Kidney (tissue), 14 donors: ENCODE results near the gene RERE. TPM values are rescaled to one million over a fixed set of nuclear protein-coding genes. Genes with fewer than 3 reads are reported as not detected.

Experiments
- DNase-seq, 5 donors: peaks; one replicate each; pipeline ENCODE4 v3.0.0-alpha.2; 2013 to 2020
- FAIRE-seq: peaks from 2 replicates; lab custom pipeline; 2012; peaks lifted over from hg19 to GRCh38; lab: Jason Lieb, UNC
- H3K27ac ChIP-seq, 2 donors: one replicate each; pipeline ENCODE4 v1.7.0; 2013; ENCODE audit warnings: low read depth in 2 of 2, low read length in 2 of 2, inconsistent platforms in 1 of 2
- H3K27me3 ChIP-seq: one replicate; pipeline ENCODE4 v1.7.1; 2013; ENCODE audit warnings: low read length, inconsistent platforms; ENCODE audit not compliant: control insufficient read depth, insufficient read depth
- H3K36me3 ChIP-seq, 3 donors: one replicate each; pipeline versions ENCODE4 v1.7.0 to v1.7.1; 2013; ENCODE audit warnings: low read length in 3 of 3, control low read depth in 1 of 3, inconsistent platforms in 1 of 3; ENCODE audit not compliant: insufficient read depth in 3 of 3, control insufficient read depth in 2 of 3
- H3K4me1 ChIP-seq, 3 donors: one replicate each; pipeline versions ENCODE4 v1.7.0 to v1.7.1; 2013; ENCODE audit warnings: low read length in 3 of 3, inconsistent platforms in 1 of 3, low read depth in 1 of 3; ENCODE audit not compliant: control insufficient read depth in 2 of 3, insufficient read depth in 2 of 3
- H3K4me3 ChIP-seq, 3 donors: one replicate each; pipeline versions ENCODE4 v1.7.0 to v1.8.1; 2013; ENCODE audit warnings: low read length in 3 of 3, control low read depth in 1 of 3, inconsistent platforms in 1 of 3
- H3K9ac ChIP-seq, 3 donors: one replicate each; pipeline versions ENCODE4 v1.7.0 to v1.7.1; 2013; ENCODE audit warnings: low read length in 3 of 3, control low read depth in 1 of 3, inconsistent platforms in 1 of 3
- H3K9me3 ChIP-seq, 3 donors: one replicate each; pipeline versions ENCODE4 v1.7.0 to v1.7.1; 2013; ENCODE audit warnings: low read length in 3 of 3, control low read depth in 1 of 3, inconsistent platforms in 1 of 3; ENCODE audit not compliant: control insufficient read depth in 2 of 3, insufficient read depth in 1 of 3
- intact Hi-C: fragments of 100-400 bp; cut with DNase I; formaldehyde crosslinking; loops from one replicate; pipeline ENCODE4 v1.11.1; 2022
- polyA plus RNA-seq: library from polyadenylated mRNA; stranded (reverse); fragments of 350-450 nt; fragmentation: Illumina TruSeq; extraction: RNeasy Lipid Tissue Mini Kit (QIAGEN cat#74804); gene quantifications from one replicate; pipeline ENCODE4 v1.2.3, GENCODE V29; 2014; ENCODE audit warnings: low read depth, low replicate concordance; ENCODE audit not compliant: insufficient read depth
- total RNA-seq: library from RNA; stranded (reverse); fragmentation: NEBNext Ultra II Directional; extraction: Animal tissue kit (Norgen Biotek cat#: 25700); gene quantifications from one replicate; pipeline ENCODE4 v1.2.1, GENCODE V29; 2021
- TF ChIP-seq, protein P1 (sequence below): IDR thresholded peaks from 3 replicates; pipeline ENCODE4 v1.5.1; 2012; ENCODE audit warnings: mild to moderate bottlenecking, moderate library complexity, borderline replicate concordance; ENCODE audit not compliant: insufficient read depth; ENCODE audit errors: extremely low read depth
- donor health status: control.
- donor health status: control.
- donor health status: control.
- donor health status: control.
- donor health status: control.
- donor health status: DM: yes; HTN: yes; CAD: no.
- donor health status: Normal renal cell carcinoma (clear cell type).

RERE gene
- total and polyA plus RNA-seq, 2 donors from 2014 or later = 37.2 to 176 TPM

DNA sequence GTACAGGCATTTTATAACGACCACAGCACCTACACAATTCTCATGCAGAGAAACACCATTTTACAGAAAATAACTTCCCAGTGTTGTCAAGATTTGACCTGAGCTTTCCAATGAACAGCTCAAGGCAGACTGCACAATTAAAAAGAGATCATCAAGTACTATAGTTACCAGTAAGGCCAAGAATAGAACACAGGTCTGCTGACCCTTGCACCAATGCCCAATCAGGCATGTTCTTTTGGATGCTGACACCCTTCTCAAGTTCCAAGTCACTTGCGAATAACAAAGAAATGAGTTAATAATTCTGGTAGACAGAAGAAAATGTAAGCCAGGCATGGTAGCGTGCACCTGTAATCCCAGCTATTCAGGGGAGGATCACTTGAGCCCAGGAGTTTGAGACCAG lies 397.6 kb downstream of the RERE start:
- TF ChIP-seq, protein P1, sequence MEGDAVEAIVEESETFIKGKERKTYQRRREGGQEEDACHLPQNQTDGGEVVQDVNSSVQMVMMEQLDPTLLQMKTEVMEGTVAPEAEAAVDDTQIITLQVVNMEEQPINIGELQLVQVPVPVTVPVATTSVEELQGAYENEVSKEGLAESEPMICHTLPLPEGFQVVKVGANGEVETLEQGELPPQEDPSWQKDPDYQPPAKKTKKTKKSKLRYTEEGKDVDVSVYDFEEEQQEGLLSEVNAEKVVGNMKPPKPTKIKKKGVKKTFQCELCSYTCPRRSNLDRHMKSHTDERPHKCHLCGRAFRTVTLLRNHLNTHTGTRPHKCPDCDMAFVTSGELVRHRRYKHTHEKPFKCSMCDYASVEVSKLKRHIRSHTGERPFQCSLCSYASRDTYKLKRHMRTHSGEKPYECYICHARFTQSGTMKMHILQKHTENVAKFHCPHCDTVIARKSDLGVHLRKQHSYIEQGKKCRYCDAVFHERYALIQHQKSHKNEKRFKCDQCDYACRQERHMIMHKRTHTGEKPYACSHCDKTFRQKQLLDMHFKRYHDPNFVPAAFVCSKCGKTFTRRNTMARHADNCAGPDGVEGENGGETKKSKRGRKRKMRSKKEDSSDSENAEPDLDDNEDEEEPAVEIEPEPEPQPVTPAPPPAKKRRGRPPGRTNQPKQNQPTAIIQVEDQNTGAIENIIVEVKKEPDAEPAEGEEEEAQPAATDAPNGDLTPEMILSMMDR = no peak
- DNase-seq (peak in 3 of 5 donors; percentile 35 to 63 (median 62)), FAIRE-seq (no peak)
- peak overlapping the region in 2 of 3 donors; percentile 84 to 95 for H3K4me3 ChIP-seq
- H3K27me3 ChIP-seq = no peaks in the 10 kb centered on the region
- H3K9ac ChIP-seq = peak overlapping the region in 1 of 3 donors; percentile 32
- peak overlapping the region; percentile 75 to 97 for H3K27ac ChIP-seq
- peaks cover 2 to 7% (median 5%) of the 10 kb centered on the region in 3 donors for H3K36me3 ChIP-seq
- peaks cover 4 to 49% (median 35%) of the 10 kb centered on the region in 3 donors for H3K4me1 ChIP-seq
- no peaks in the 10 kb centered on the region for H3K9me3 ChIP-seq
- intact Hi-C loops = no loop called here

DNA sequence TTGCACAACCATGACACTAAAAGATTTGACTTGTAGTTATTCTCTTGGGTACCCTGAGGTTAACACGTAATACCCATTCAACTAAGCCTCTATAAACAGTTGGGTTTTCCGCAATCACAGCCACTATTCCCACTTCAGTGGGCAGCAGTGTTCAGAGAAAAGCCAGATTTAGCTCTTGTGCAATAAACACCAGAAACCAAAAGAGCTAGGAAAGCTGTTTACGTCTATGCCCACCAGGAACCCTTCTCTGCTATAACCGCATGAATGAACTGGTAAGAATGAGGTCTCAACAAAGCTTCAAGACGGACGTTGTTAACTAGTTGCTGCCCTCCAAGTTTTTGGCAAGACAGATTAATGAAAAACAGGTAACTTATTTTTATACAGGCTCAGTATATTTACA lies 398.3 kb downstream of the RERE start:
- intact Hi-C loops = no loop called here
- no peak for DNase-seq
- TF ChIP-seq, protein P1 = no peak
- peaks cover 2 to 7% (median 5%) of the 10 kb centered on the region in 3 donors for H3K36me3 ChIP-seq
- H3K27ac ChIP-seq = peak overlapping the region; percentile 75 to 83
- H3K27me3 ChIP-seq = no peaks in the 10 kb centered on the region
- peak overlapping the region in 2 of 3 donors; percentile 84 to 95 for H3K4me3 ChIP-seq
- peak overlapping the region; percentile 3 to 32 (median 25) for H3K9ac ChIP-seq
- no peaks in the 10 kb centered on the region for H3K9me3 ChIP-seq
- FAIRE-seq = no peak
- peaks cover 0 to 44% (median 29%) of the 10 kb centered on the region in 3 donors for H3K4me1 ChIP-seq

DNA sequence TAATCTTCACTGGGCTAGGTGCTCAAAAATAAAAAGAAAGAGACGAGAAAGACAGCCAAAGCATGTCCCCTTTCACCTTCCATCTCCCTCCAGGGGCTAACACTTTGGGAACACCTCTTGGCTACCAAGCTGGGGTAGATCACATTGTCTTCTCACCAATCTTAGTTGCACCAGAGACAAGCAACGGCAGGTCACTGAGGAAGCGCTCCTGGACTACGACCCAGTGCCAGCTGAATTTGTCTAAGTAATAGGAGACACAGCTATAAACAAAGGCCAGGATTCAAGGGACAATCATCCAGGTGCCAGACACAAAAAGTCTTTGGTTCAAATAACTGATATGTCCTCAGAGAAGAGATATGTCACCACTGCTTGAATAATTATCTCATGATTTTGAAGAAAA lies 399.1 kb downstream of the RERE start:
- Histone ChIP-seq H3K9ac (no peak overlapping the region), H3K4me3 (peak overlapping the region in 1 of 3 donors; percentile 84), H3K27me3 (no peaks in the 10 kb centered on the region), H3K4me1 (peaks cover 0 to 44% (median 29%) of the 10 kb centered on the region in 3 donors), H3K27ac (peak overlapping the region; percentile 53 to 83), H3K36me3 (peaks cover 2 to 7% (median 5%) of the 10 kb centered on the region in 3 donors), H3K9me3 (no peaks in the 10 kb centered on the region)
- DNase-seq = no peak
- no peak for FAIRE-seq
- TF ChIP-seq, protein P1 = no peak
- intact Hi-C loops = no loop called here
